Neutrophil (primary cell): Measurements from ENCODE around the gene FIGN.

Source experiments
- H3K27ac ChIP-seq: fragments of 200-600 bp; sonication (generic); 2 replicates; pipeline ENCODE4 v1.5.1; 2016; ENCODE audit warnings: mild to moderate bottlenecking, moderate library complexity
- H3K27me3 ChIP-seq: fragments of 200-600 bp; sonication (generic); 2 replicates; pipeline ENCODE4 v1.6.0; 2016; ENCODE audit warnings: mild to moderate bottlenecking
- H3K36me3 ChIP-seq: fragments of 200-600 bp; sonication (generic); 2 replicates; pipeline ENCODE4 v1.5.1; 2017
- H3K4me1 ChIP-seq, 2 experiments: fragments of 200-600 bp in 1 of 2; sonication (generic) in 1 of 2; 1 replicate in 1 of 2; 2 replicates in 1 of 2; pipeline versions ENCODE4 v1.5.1 to v1.6.1; 2013 to 2016; ENCODE audit warnings: low read depth in 1 of 2, low read length in 1 of 2, mild to moderate bottlenecking in 1 of 2, moderate library complexity in 1 of 2; ENCODE audit not compliant: control insufficient read depth in 1 of 2, insufficient read depth in 1 of 2
- H3K4me3 ChIP-seq, 2 experiments: fragments of 200-600 bp in 1 of 2; sonication (generic) in 1 of 2; 1 replicate in 1 of 2; 2 replicates in 1 of 2; pipeline ENCODE4 v1.5.1; 2013 to 2016; ENCODE audit warnings: low read depth in 1 of 2, low read length in 1 of 2, mild to moderate bottlenecking in 1 of 2, moderate library complexity in 1 of 2
- H3K9me3 ChIP-seq: fragments of 200-600 bp; sonication (generic); 2 replicates; pipeline ENCODE4 v1.5.1; 2016
- CTCF ChIP-seq: fragments of 200-600 bp; sonication (generic); IDR thresholded peaks from 2 replicates; pipeline ENCODE4 v1.5.1; 2016; ENCODE audit warnings: antibody characterized with exemption

The FIGN gene

GRCh38 chr2:163665051-163665450 is 70.8 kb downstream of the FIGN start:
- no peaks in the 10 kb centered on the region for H3K36me3 ChIP-seq
- H3K4me3 ChIP-seq: no peak overlapping the region
- H3K27me3 ChIP-seq: no peaks in the 10 kb centered on the region
- no peaks in the 10 kb centered on the region for H3K9me3 ChIP-seq
- no peaks in the 10 kb centered on the region for H3K4me1 ChIP-seq
- no peak for TF ChIP-seq CTCF
- no peak overlapping the region for H3K27ac ChIP-seq

GRCh38 chr2:163664610-163665009 is 71.2 kb downstream of the FIGN start:
- Histone ChIP-seq H3K4me1 (no peaks in the 10 kb centered on the region), H3K36me3 (no peaks in the 10 kb centered on the region), H3K9me3 (no peaks in the 10 kb centered on the region), H3K27ac (no peak overlapping the region), H3K27me3 (no peaks in the 10 kb centered on the region), H3K4me3 (no peak overlapping the region)
- TF ChIP-seq CTCF: no peak

GRCh38 chr2:163662141-163662780 is 73.5 kb downstream of the FIGN start:
- no peaks in the 10 kb centered on the region for H3K4me1 ChIP-seq
- H3K27ac ChIP-seq: no peak overlapping the region
- no peak for TF ChIP-seq CTCF
- no peaks in the 10 kb centered on the region for H3K36me3 ChIP-seq
- no peaks in the 10 kb centered on the region for H3K9me3 ChIP-seq
- no peaks in the 10 kb centered on the region for H3K27me3 ChIP-seq
- no peak overlapping the region for H3K4me3 ChIP-seq

- H3K9me3 ChIP-seq: no peaks in the 10 kb centered on the region
- no peaks in the 10 kb centered on the region for H3K4me1 ChIP-seq
- no peak overlapping the region for H3K27ac ChIP-seq
- no peak for TF ChIP-seq CTCF
- H3K4me3 ChIP-seq: no peak overlapping the region
- H3K36me3 ChIP-seq: no peaks in the 10 kb centered on the region
- no peaks in the 10 kb centered on the region for H3K27me3 ChIP-seq
These were observed 76.6 kb downstream of the FIGN start for GRCh38 chr2:163659224-163659623.

GRCh38 chr2:163658556-163658955 is 77.3 kb downstream of the FIGN start:
- Histone ChIP-seq H3K27me3 (no peaks in the 10 kb centered on the region), H3K4me3 (no peak overlapping the region), H3K9me3 (no peaks in the 10 kb centered on the region), H3K27ac (no peak overlapping the region), H3K36me3 (no peaks in the 10 kb centered on the region), H3K4me1 (no peaks in the 10 kb centered on the region)
- no peak for TF ChIP-seq CTCF

GRCh38 chr2:163657281-163657656 is 78.5 kb downstream of the FIGN start:
- Histone ChIP-seq H3K9me3 (no peaks in the 10 kb centered on the region), H3K27me3 (no peaks in the 10 kb centered on the region), H3K27ac (no peak overlapping the region), H3K4me1 (no peaks in the 10 kb centered on the region), H3K36me3 (no peaks in the 10 kb centered on the region), H3K4me3 (no peak overlapping the region)
- TF ChIP-seq CTCF: no peak
